ENCODE measurements around the gene TAF10. TPM values are rescaled to one million over a fixed set of nuclear protein-coding genes. Genes with fewer than 3 reads are reported as not detected.
A peak's percentile ranks its signal among the peaks of the same experiment; 100 is the strongest.

TAF10 gene
- total and polyA plus RNA-seq, 2 of the 13 experiments (the other 11 are each of a cell fraction or from before 2014, with no cell fraction given), result 71.3 to 134 TPM

- TF ChIP-seq PITX1 (CRISPR knock-in tag; IDR thresholded peaks at IDR 0.05) (peak; percentile 73; the same call in 1 of the 2 replicates), IKZF5 (CRISPR knock-in tag; IDR thresholded peaks at IDR 0.05) (no peak), TOPORS (CRISPR knock-in tag; IDR thresholded peaks at IDR 0.05) (0 out of 2 replicates have a peak, but pooled peaks have one; percentile 52), MXD3 (CRISPR knock-in tag; IDR thresholded peaks at IDR 0.05) (no peak), ZNF138 (CRISPR knock-in tag; IDR thresholded peaks at IDR 0.05; ENCODE audit: low read depth) (no peak), DZIP1 (CRISPR knock-in tag; IDR thresholded peaks at IDR 0.05) (no peak), HNRNPH1 (optimal IDR thresholded peaks at IDR 0.05; ENCODE audit: low read depth, low read length) (no peak), STAT5B (CRISPR knock-in tag; IDR thresholded peaks at IDR 0.05) (0 out of 2 replicates have a peak, but pooled peaks have one; percentile 32), SRY (CRISPR knock-in tag; IDR thresholded peaks at IDR 0.05) (peak; percentile 85; the same call in 1 of the 2 replicates), HNF1A (IDR thresholded peaks at IDR 0.05; ENCODE audit: low read depth) (no peak), HNF1A (CRISPR knock-in tag; IDR thresholded peaks at IDR 0.05; ENCODE audit: borderline replicate concordance) (peak; percentile 81; the same call in 1 of the 2 replicates), PRDM4 (CRISPR knock-in tag; IDR thresholded peaks at IDR 0.05; ENCODE audit: borderline replicate concordance) (no peak), ZNF570 (CRISPR knock-in tag; IDR thresholded peaks at IDR 0.05; ENCODE audit: borderline replicate concordance) (no peak), ARHGAP35 (CRISPR knock-in tag; IDR thresholded peaks at IDR 0.05; ENCODE audit: borderline replicate concordance) (no peak), ZFP41 (CRISPR knock-in tag; IDR thresholded peaks at IDR 0.05; ENCODE audit: borderline replicate concordance) (no peak)
Measured at GRCh38 chr11:6612213-6613041, at the start of gene TAF10 (continued).

All from HepG2 (cell line).